ENCODE results near the gene PTGES3L. TPM values are rescaled to one million over a fixed set of nuclear protein-coding genes. Genes with fewer than 3 reads are reported as not detected.

The PTGES3L gene
- total RNA-seq, 1 donor from 2014 or later = 2.0 TPM

DNA sequence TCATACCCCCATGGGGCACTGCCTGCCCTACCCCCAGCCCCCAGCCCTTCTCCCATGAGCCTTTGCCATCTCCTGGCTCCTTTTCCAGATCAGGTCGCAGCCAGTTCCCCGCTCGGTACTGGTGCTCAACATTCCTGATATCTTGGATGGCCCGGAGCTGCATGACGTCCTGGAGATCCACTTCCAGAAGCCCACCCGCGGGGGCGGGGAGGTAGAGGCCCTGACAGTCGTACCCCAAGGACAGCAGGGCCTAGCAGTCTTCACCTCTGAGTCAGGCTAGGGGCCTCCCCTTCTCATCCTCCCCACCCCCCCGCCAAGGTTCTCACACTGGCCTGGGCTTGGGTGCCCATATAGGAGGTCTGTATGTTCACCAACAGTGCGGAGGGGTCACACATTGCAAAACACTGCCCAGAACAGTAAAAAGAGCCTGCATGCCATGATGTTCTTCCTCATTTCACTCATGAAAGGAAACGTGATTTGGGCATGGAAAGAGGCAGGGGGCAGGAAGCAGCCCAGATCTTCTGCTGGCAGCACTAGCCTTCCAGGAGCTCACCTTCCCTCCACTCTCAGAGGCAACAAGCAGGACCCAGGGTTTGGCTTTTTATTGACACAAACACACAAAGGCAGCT, 34.3 kb upstream of the PTGES3L start:
- H3K27ac Mint-ChIP-seq = no peak overlapping the region
- H3K4me1 Mint-ChIP-seq = peaks cover 5% of the 10 kb centered on the region
- intact Hi-C loops (cut with micrococcal nuclease) = no loop called here
- H3K4me3 Mint-ChIP-seq = no peak overlapping the region
- POLR2A ChIA-PET = interaction anchor here (0.5 to 1.4 kb wide), 2 partner anchors 16 to 29 kb away, joined by 5 to 7 read pairs; partner anchors contain the start of gene RPL27
- TF ChIP-seq, protein P1, sequence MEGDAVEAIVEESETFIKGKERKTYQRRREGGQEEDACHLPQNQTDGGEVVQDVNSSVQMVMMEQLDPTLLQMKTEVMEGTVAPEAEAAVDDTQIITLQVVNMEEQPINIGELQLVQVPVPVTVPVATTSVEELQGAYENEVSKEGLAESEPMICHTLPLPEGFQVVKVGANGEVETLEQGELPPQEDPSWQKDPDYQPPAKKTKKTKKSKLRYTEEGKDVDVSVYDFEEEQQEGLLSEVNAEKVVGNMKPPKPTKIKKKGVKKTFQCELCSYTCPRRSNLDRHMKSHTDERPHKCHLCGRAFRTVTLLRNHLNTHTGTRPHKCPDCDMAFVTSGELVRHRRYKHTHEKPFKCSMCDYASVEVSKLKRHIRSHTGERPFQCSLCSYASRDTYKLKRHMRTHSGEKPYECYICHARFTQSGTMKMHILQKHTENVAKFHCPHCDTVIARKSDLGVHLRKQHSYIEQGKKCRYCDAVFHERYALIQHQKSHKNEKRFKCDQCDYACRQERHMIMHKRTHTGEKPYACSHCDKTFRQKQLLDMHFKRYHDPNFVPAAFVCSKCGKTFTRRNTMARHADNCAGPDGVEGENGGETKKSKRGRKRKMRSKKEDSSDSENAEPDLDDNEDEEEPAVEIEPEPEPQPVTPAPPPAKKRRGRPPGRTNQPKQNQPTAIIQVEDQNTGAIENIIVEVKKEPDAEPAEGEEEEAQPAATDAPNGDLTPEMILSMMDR (IDR thresholded peaks at IDR 0.05) = no peak
- ATAC-seq (ENCODE audit: low read depth) (no peak), DNase-seq (no peak)
- peaks cover 52% of the 10 kb centered on the region for H3K36me3 Mint-ChIP-seq (ENCODE audit: low read depth)
- no peaks in the 10 kb centered on the region for H3K9me3 Mint-ChIP-seq
- CTCF ChIA-PET = no interaction called here
- H3K27me3 Mint-ChIP-seq = no peaks in the 10 kb centered on the region

GRCh38 chr17:43013296-43013695, 33.4 kb upstream of the PTGES3L start:
- peaks cover 52% of the 10 kb centered on the region for H3K36me3 Mint-ChIP-seq (ENCODE audit: low read depth)
- no peaks in the 10 kb centered on the region for H3K27me3 Mint-ChIP-seq
- POLR2A ChIA-PET = interaction anchor here (1.1 to 1.8 kb wide), 3 partner anchors 8 to 15 kb away, joined by 3 to 18 read pairs (median 7); partner anchors contain the start of genes RPL27 and VAT1
- H3K9me3 Mint-ChIP-seq = no peaks in the 10 kb centered on the region
- H3K4me3 Mint-ChIP-seq = no peak overlapping the region
- ATAC-seq (ENCODE audit: low read depth) = no peak
- H3K27ac Mint-ChIP-seq = peak overlapping the region; percentile 41
- TF ChIP-seq, protein P1 (IDR thresholded peaks at IDR 0.05) = no peak
- CTCF ChIA-PET = interaction anchor here (1.5 kb wide), 1 partner anchor 11 kb away, joined by 5 read pairs; no protein-coding TSS in a partner anchor
- intact Hi-C loops (cut with micrococcal nuclease) = no loop called here
- peaks cover 5% of the 10 kb centered on the region for H3K4me1 Mint-ChIP-seq
- DNase-seq = no peak

GRCh38 chr17:43011728-43012472, 32.0 kb upstream of the PTGES3L start:
- POLR2A ChIA-PET = interaction anchor here (0.5 to 1.8 kb wide), 4 partner anchors 9 to 29 kb away, joined by 3 to 18 read pairs (median 3); partner anchors contain the start of gene VAT1
- intact Hi-C loops (cut with micrococcal nuclease) = no loop called here
- H3K4me3 Mint-ChIP-seq = no peak overlapping the region
- no peaks in the 10 kb centered on the region for H3K27me3 Mint-ChIP-seq
- H3K9me3 Mint-ChIP-seq = no peaks in the 10 kb centered on the region
- TF ChIP-seq, protein P1 (IDR thresholded peaks at IDR 0.05) = no peak
- H3K36me3 Mint-ChIP-seq (ENCODE audit: low read depth) = peaks cover 47% of the 10 kb centered on the region
- no peak for ATAC-seq (ENCODE audit: low read depth)
- H3K4me1 Mint-ChIP-seq = peaks cover 9% of the 10 kb centered on the region
- H3K27ac Mint-ChIP-seq = no peak overlapping the region
- CTCF ChIA-PET = interaction anchor here (1.5 kb wide), 1 partner anchor 12 kb away, joined by 5 read pairs; no protein-coding TSS in a partner anchor
- no peak for DNase-seq

- Mint-ChIP-seq H3K27me3 (no peaks in the 10 kb centered on the region), H3K9me3 (no peaks in the 10 kb centered on the region), H3K27ac (no peak overlapping the region), H3K36me3 (ENCODE audit: low read depth) (peaks cover 48% of the 10 kb centered on the region), H3K4me1 (peaks cover 16% of the 10 kb centered on the region), H3K4me3 (no peak overlapping the region)
- CTCF ChIA-PET = interaction anchor here (1.3 kb wide), 1 partner anchor 328 kb away, joined by 3 read pairs; no protein-coding TSS in a partner anchor
- no peak for ATAC-seq (ENCODE audit: low read depth)
- no peak for DNase-seq
- TF ChIP-seq, protein P1 (IDR thresholded peaks at IDR 0.05) = no peak
- POLR2A ChIA-PET = interaction anchor here (1.0 kb wide), 1 partner anchor 12 kb away, joined by 7 read pairs; the partner anchor contains the start of gene RPL27
- intact Hi-C loops (cut with micrococcal nuclease) = no loop called here
Observed at GRCh38 chr17:43010667-43011308, 30.9 kb upstream of the PTGES3L start.
